HepG2 (cell line): Measurements from ENCODE around the gene ABCC1. TPM values are rescaled to one million over a fixed set of nuclear protein-coding genes. Genes with fewer than 3 reads are reported as not detected.
A peak's percentile ranks its signal among the peaks of the same experiment; 100 is the strongest.

Experiments used
- EP300 ChIP-seq, 3 experiments: sonication (generic) in 1 of 3; formaldehyde crosslinking in 1 of 3; IDR thresholded peaks; 2 replicates each; pipeline versions ENCODE4 v1.5.1 to v1.6.1; 2011 to 2020; ENCODE audit warnings: low read depth in 2 of 3, low read length in 2 of 3, borderline replicate concordance in 1 of 3, improper control_type of control experiment in 1 of 3, mild to moderate bottlenecking in 1 of 3, missing genetic modification reagents in 1 of 3, moderate library complexity in 1 of 3
- GFI1 ChIP-seq: sonication (generic); formaldehyde crosslinking; IDR thresholded peaks from 2 replicates; pipeline ENCODE4 v1.5.0; 2020; ENCODE audit warnings: missing genetic modification reagents, mild to moderate bottlenecking, borderline replicate concordance
- HOXA7 ChIP-seq: sonication (generic); formaldehyde crosslinking; IDR thresholded peaks from 2 replicates; pipeline ENCODE4 v1.8.1; 2022; ENCODE audit warnings: mild to moderate bottlenecking, missing genetic modification reagents, moderate library complexity
- KLF11 ChIP-seq: IDR thresholded peaks from 2 replicates; pipeline ENCODE4 v1.6.1; 2016; ENCODE audit warnings: missing compliant biosample characterization
- MXI1 ChIP-seq: IDR thresholded peaks from 3 replicates; pipeline ENCODE4 v1.6.1; 2012; ENCODE audit warnings: low read depth, low read length, inconsistent platforms, borderline replicate concordance
- NR2F6 ChIP-seq, 2 experiments: IDR thresholded peaks; 2 replicates each; pipeline ENCODE4 v1.6.1; 2016; ENCODE audit warnings: antibody characterized with exemption in 1 of 2, mild to moderate bottlenecking in 1 of 2
- RAD51 ChIP-seq: fragments of 450-650 bp; IDR thresholded peaks from 2 replicates; pipeline ENCODE4 v1.6.1; 2016; ENCODE audit warnings: borderline replicate concordance
- RFXAP ChIP-seq: sonication (generic); formaldehyde crosslinking; IDR thresholded peaks from 2 replicates; pipeline ENCODE4 v1.4.0; 2020; ENCODE audit warnings: missing genetic modification reagents, borderline replicate concordance
- SALL1 ChIP-seq: sonication (generic); formaldehyde crosslinking; IDR thresholded peaks from 2 replicates; pipeline ENCODE4 v1.8.0; 2022; ENCODE audit warnings: mild to moderate bottlenecking, missing genetic modification reagents
- SMAD3 ChIP-seq: sonication (generic); formaldehyde crosslinking; IDR thresholded peaks from 2 replicates; pipeline ENCODE4 v1.4.0; 2020; ENCODE audit warnings: missing genetic modification reagents
- SNAPC2 ChIP-seq: sonication (generic); formaldehyde crosslinking; IDR thresholded peaks from 2 replicates; pipeline ENCODE4 v1.8.1; 2022; ENCODE audit warnings: mild to moderate bottlenecking, missing genetic modification reagents
- ZFP36L2 ChIP-seq: sonication (generic); formaldehyde crosslinking; IDR thresholded peaks from 2 replicates; pipeline ENCODE4 v1.4.0; 2020; ENCODE audit warnings: missing genetic modification reagents
- ZFYVE20 ChIP-seq: sonication (generic); formaldehyde crosslinking; IDR thresholded peaks from 2 replicates; pipeline ENCODE4 v1.8.0; 2023; ENCODE audit warnings: low read depth, mild to moderate bottlenecking, moderate library complexity, missing genetic modification reagents, borderline replicate concordance
- ZNF136 ChIP-seq: sonication (generic); formaldehyde crosslinking; IDR thresholded peaks from 2 replicates; pipeline ENCODE4 v1.8.1; 2022; ENCODE audit warnings: low read depth, mild to moderate bottlenecking, moderate library complexity, missing genetic modification reagents
- ZNF143 ChIP-seq: sonication (generic); formaldehyde crosslinking; IDR thresholded peaks from 2 replicates; pipeline ENCODE4 v1.4.0; 2020; ENCODE audit warnings: missing genetic modification reagents
- ZNF17 ChIP-seq: sonication (generic); formaldehyde crosslinking; IDR thresholded peaks from 2 replicates; pipeline ENCODE4 v1.5.0; 2020; ENCODE audit warnings: mild to moderate bottlenecking, missing genetic modification reagents
- ZNF274 ChIP-seq: sonication (generic); formaldehyde crosslinking; IDR thresholded peaks from 2 replicates; pipeline ENCODE4 v1.5.1; 2020; ENCODE audit warnings: mild to moderate bottlenecking, missing genetic modification reagents
- ZNF331 ChIP-seq: sonication (generic); formaldehyde crosslinking; IDR thresholded peaks from 2 replicates; pipeline ENCODE4 v1.4.0; 2020; ENCODE audit warnings: missing genetic modification reagents
- ZNF343 ChIP-seq: sonication (generic); formaldehyde crosslinking; IDR thresholded peaks from 2 replicates; pipeline ENCODE4 v1.4.0; 2020; ENCODE audit warnings: mild to moderate bottlenecking, missing genetic modification reagents
- ZNF431 ChIP-seq: sonication (generic); formaldehyde crosslinking; IDR thresholded peaks from 2 replicates; pipeline ENCODE4 v1.9.0; 2022; ENCODE audit warnings: missing genetic modification reagents, low read depth, mild to moderate bottlenecking, borderline replicate concordance
- ZNF556 ChIP-seq: sonication (generic); formaldehyde crosslinking; IDR thresholded peaks from 2 replicates; pipeline ENCODE4 v1.4.0; 2020; ENCODE audit warnings: mild to moderate bottlenecking, missing genetic modification reagents, borderline replicate concordance
- ZNF615 ChIP-seq: sonication (generic); formaldehyde crosslinking; IDR thresholded peaks from 2 replicates; pipeline ENCODE4 v1.5.0; 2020; ENCODE audit warnings: mild to moderate bottlenecking, missing genetic modification reagents, borderline replicate concordance
- ZNF772 ChIP-seq: sonication (generic); formaldehyde crosslinking; IDR thresholded peaks from 2 replicates; pipeline ENCODE4 v1.5.0; 2020; ENCODE audit warnings: mild to moderate bottlenecking, missing genetic modification reagents
- ZNF780A ChIP-seq: sonication (generic); formaldehyde crosslinking; IDR thresholded peaks from 2 replicates; pipeline ENCODE4 v1.8.0; 2022; ENCODE audit warnings: mild to moderate bottlenecking, missing genetic modification reagents, moderate library complexity
- ZNF841 ChIP-seq: sonication (generic); formaldehyde crosslinking; IDR thresholded peaks from 2 replicates; pipeline ENCODE4 v1.8.1; 2023; ENCODE audit warnings: missing genetic modification reagents, borderline replicate concordance
- polyA plus RNA-seq, 8 experiments: library from polyadenylated mRNA; depleted of rRNA in 3 of 8; stranded (reverse) in 7 of 8; unstranded in 1 of 8; fragments of >200 nt; fragmentation: Illumina TruSeq in 4 of 8; extraction: Trizol in 4 of 8; gene quantifications; 2 replicates each; pipeline versions ENCODE4 v1.2.1 to v1.2.3, GENCODE V29; 2011 to 2016; ENCODE audit warnings: low read depth in 4 of 8, missing spikeins in 1 of 8, mixed read lengths in 1 of 8; ENCODE audit not compliant: insufficient read depth in 1 of 8
- total RNA-seq, 5 experiments: library from RNA; depleted of rRNA; stranded (reverse); fragments of >200 nt; fragmentation: Illumina TruSeq; extraction: Trizol; gene quantifications; 2 replicates each; pipeline ENCODE4 v1.2.3, GENCODE V29; 2016; ENCODE audit warnings: low read depth in 1 of 5
- TF ChIP-seq, protein P1 (sequence below): IDR thresholded peaks from 2 replicates; pipeline ENCODE4 v1.4.0; 2020; ENCODE audit warnings: mild to moderate bottlenecking, missing genetic modification reagents
- TF ChIP-seq, protein P2 (sequence below): sonication (generic); formaldehyde crosslinking; conservative IDR thresholded peaks from 2 replicates; pipeline ENCODE4 v1.5.0; 2020; ENCODE audit warnings: missing genetic modification reagents

The ABCC1 gene
- total and polyA plus RNA-seq, 2 of the 13 experiments (the other 11 are each of a cell fraction or from before 2014, with no cell fraction given): 13.0 to 30.6 TPM

DNA sequence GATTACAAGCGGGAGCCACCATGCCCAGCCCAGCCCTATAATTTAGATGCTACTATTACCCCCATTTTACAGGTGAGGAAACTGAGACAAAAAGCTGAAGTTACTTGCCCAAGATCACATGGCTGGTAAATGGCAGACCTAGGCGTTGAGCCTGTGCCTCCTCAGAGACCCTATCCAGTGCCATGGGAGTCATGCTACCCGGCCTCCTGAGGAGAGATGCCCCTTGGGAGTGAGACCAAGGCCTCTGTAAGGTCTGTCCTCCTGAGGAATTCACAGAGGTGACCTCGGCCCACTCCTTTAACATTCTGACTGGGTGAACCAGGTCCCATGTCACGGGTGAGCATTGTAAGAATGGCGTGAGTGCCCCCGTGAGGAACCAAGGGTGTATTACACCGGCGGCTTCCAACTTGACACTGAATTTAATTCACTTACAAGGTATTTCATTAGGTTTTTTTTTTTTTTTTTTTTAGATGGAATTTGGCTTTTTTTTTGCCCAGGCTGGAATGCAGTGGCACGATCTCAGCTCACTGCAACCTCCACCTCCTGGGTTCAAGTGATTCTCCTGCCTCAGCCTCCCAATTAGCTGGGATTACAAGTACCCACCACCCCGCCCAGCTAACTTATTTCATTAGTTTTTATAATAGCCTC is 178.2 kb downstream of the ABCC1 start (continued):
- TF ChIP-seq, protein P1, sequence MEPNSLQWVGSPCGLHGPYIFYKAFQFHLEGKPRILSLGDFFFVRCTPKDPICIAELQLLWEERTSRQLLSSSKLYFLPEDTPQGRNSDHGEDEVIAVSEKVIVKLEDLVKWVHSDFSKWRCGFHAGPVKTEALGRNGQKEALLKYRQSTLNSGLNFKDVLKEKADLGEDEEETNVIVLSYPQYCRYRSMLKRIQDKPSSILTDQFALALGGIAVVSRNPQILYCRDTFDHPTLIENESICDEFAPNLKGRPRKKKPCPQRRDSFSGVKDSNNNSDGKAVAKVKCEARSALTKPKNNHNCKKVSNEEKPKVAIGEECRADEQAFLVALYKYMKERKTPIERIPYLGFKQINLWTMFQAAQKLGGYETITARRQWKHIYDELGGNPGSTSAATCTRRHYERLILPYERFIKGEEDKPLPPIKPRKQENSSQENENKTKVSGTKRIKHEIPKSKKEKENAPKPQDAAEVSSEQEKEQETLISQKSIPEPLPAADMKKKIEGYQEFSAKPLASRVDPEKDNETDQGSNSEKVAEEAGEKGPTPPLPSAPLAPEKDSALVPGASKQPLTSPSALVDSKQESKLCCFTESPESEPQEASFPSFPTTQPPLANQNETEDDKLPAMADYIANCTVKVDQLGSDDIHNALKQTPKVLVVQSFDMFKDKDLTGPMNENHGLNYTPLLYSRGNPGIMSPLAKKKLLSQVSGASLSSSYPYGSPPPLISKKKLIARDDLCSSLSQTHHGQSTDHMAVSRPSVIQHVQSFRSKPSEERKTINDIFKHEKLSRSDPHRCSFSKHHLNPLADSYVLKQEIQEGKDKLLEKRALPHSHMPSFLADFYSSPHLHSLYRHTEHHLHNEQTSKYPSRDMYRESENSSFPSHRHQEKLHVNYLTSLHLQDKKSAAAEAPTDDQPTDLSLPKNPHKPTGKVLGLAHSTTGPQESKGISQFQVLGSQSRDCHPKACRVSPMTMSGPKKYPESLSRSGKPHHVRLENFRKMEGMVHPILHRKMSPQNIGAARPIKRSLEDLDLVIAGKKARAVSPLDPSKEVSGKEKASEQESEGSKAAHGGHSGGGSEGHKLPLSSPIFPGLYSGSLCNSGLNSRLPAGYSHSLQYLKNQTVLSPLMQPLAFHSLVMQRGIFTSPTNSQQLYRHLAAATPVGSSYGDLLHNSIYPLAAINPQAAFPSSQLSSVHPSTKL (CRISPR knock-in tag): no peak
- no peak for TF ChIP-seq ZNF615 (CRISPR knock-in tag)
- no peak for TF ChIP-seq ZNF841
- no peak for TF ChIP-seq RFXAP (CRISPR knock-in tag)
- TF ChIP-seq ZNF274 (CRISPR knock-in tag): 0 out of 2 replicates have a peak, but pooled peaks have one; percentile 18
- TF ChIP-seq ZNF343: no peak
- TF ChIP-seq RAD51: no peak
- TF ChIP-seq ZNF772 (CRISPR knock-in tag): no peak
- TF ChIP-seq ZNF431 (CRISPR knock-in tag): no peak
- no peak for TF ChIP-seq ZNF17 (CRISPR knock-in tag)
- TF ChIP-seq ZNF143 (CRISPR knock-in tag): no peak
- 0 out of 2 replicates have a peak, but pooled peaks have one; percentile 25 for TF ChIP-seq ZNF331
- TF ChIP-seq NR2F6 (IDR thresholded peaks at IDR 0.05): no peak
- 0 out of 2 replicates have a peak, but pooled peaks have one; percentile 42 for TF ChIP-seq NR2F6 (CRISPR knock-in tag; IDR thresholded peaks at IDR 0.05)
- TF ChIP-seq KLF11 (CRISPR knock-in tag): no peak
- no peak for TF ChIP-seq ZNF780A (CRISPR knock-in tag)
- 0 out of 2 replicates have a peak, but pooled peaks have one; percentile 18 for TF ChIP-seq SALL1 (CRISPR knock-in tag)
- peak; percentile 89; the same call in 1 of the 2 replicates for TF ChIP-seq ZNF136 (CRISPR knock-in tag)
- TF ChIP-seq EP300 (IDR thresholded peaks at IDR 0.05; ENCODE audit: low read depth in 2 of 2, low read length in 2 of 2): no peak
- TF ChIP-seq EP300 (CRISPR knock-in tag; IDR thresholded peaks at IDR 0.05; ENCODE audit: borderline replicate concordance): no peak
- no peak for TF ChIP-seq GFI1 (CRISPR knock-in tag)
- TF ChIP-seq ZFYVE20: no peak
- TF ChIP-seq SMAD3 (CRISPR knock-in tag): peak; percentile 70; the same call in 1 of the 2 replicates
- TF ChIP-seq ZFP36L2 (CRISPR knock-in tag): no peak
- no peak; the same call in 2 of the 3 replicates for TF ChIP-seq MXI1
- TF ChIP-seq ZNF556: no peak
- TF ChIP-seq, protein P2, sequence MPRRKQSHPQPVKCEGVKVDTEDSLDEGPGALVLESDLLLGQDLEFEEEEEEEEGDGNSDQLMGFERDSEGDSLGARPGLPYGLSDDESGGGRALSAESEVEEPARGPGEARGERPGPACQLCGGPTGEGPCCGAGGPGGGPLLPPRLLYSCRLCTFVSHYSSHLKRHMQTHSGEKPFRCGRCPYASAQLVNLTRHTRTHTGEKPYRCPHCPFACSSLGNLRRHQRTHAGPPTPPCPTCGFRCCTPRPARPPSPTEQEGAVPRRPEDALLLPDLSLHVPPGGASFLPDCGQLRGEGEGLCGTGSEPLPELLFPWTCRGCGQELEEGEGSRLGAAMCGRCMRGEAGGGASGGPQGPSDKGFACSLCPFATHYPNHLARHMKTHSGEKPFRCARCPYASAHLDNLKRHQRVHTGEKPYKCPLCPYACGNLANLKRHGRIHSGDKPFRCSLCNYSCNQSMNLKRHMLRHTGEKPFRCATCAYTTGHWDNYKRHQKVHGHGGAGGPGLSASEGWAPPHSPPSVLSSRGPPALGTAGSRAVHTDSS (CRISPR knock-in tag): no peak
- TF ChIP-seq HOXA7 (CRISPR knock-in tag): no peak
- no peak for TF ChIP-seq SNAPC2 (CRISPR knock-in tag)
